ENCODE data around the gene NBPF1. TPM values are rescaled to one million over a fixed set of nuclear protein-coding genes. Genes with fewer than 3 reads are reported as not detected.
"Not testable (repeated sequence)": the region's sequence is repeated elsewhere in the genome, so short reads cannot be mapped to it uniquely, and the experiment has no call there.

Gene NBPF1
- total RNA-seq, 3 donors from 2014 or later: 80.2 to 169 (median 104) TPM

GRCh38 chr1:16646061-16646664 lies 32.8 kb upstream of the NBPF1 start:
- H3K4me3 ChIP-seq; H3K9me3 ChIP-seq; intact Hi-C loops (cut with DNase I, micrococcal nuclease); ATAC-seq; H3K36me3 ChIP-seq (ENCODE audit: low read depth): not testable (repeated sequence)
- DNase-seq: peak; percentile 21 to 59 (median 37)
- H3K4me1 ChIP-seq (ENCODE audit: low read depth): peaks cover 26% of the 10 kb centered on the region

- intact Hi-C loops (cut with DNase I, micrococcal nuclease); H3K4me3 ChIP-seq; H3K9me3 ChIP-seq; ATAC-seq; H3K36me3 ChIP-seq (ENCODE audit: low read depth): not testable (repeated sequence)
- peak; percentile 44 to 72 (median 69) for DNase-seq
- peaks cover 26% of the 10 kb centered on the region for H3K4me1 ChIP-seq (ENCODE audit: low read depth)
Observed at GRCh38 chr1:16645271-16646060, 32.1 kb upstream of the NBPF1 start.

- Histone ChIP-seq H3K4me3 (peak overlapping the region; percentile 80), H3K4me1 (ENCODE audit: low read depth) (peaks cover 26% of the 10 kb centered on the region)
- peak; percentile 87 for ATAC-seq
- peak; percentile 24 for TF ChIP-seq CTCF (IDR thresholded peaks at IDR 0.05)
- peak; percentile 97 to 100 (median 99) for DNase-seq
- intact Hi-C loops (cut with DNase I, micrococcal nuclease); H3K36me3 ChIP-seq (ENCODE audit: low read depth); H3K9me3 ChIP-seq: not testable (repeated sequence)
Observed at GRCh38 chr1:16644482-16645270, 31.3 kb upstream of the NBPF1 start.

- TF ChIP-seq CTCF (IDR thresholded peaks at IDR 0.05): no peak
- H3K9me3 ChIP-seq: no peaks in the 10 kb centered on the region
- DNase-seq: no peak
- ATAC-seq: peak; percentile 15
- H3K36me3 ChIP-seq (ENCODE audit: low read depth): no peaks in the 10 kb centered on the region
- H3K4me3 ChIP-seq: peak overlapping the region; percentile 80
- intact Hi-C loops (cut with DNase I, micrococcal nuclease): no loop called here
- H3K4me1 ChIP-seq (ENCODE audit: low read depth): peaks cover 26% of the 10 kb centered on the region
Observed at GRCh38 chr1:16644193-16644481, 30.8 kb upstream of the NBPF1 start.

- H3K9me3 ChIP-seq; H3K36me3 ChIP-seq (ENCODE audit: low read depth); intact Hi-C loops (cut with DNase I, micrococcal nuclease); ATAC-seq: not testable (repeated sequence)
- peaks cover 26% of the 10 kb centered on the region for H3K4me1 ChIP-seq (ENCODE audit: low read depth)
- peak; percentile 39 to 54 (median 52) for DNase-seq
- H3K4me3 ChIP-seq: peak overlapping the region; percentile 80
Observed at GRCh38 chr1:16643476-16644192, 30.3 kb upstream of the NBPF1 start.

GRCh38 chr1:16643001-16643411 lies 29.6 kb upstream of the NBPF1 start:
- intact Hi-C loops (cut with DNase I, micrococcal nuclease); ATAC-seq; H3K4me3 ChIP-seq; H3K36me3 ChIP-seq (ENCODE audit: low read depth); H3K9me3 ChIP-seq: not testable (repeated sequence)
- DNase-seq: peak; percentile 42 to 71 (median 69)
- H3K4me1 ChIP-seq (ENCODE audit: low read depth): peaks cover 26% of the 10 kb centered on the region

- peak; percentile 73 for ATAC-seq
- H3K4me3 ChIP-seq; H3K9me3 ChIP-seq; H3K36me3 ChIP-seq (ENCODE audit: low read depth); intact Hi-C loops (cut with DNase I, micrococcal nuclease): not testable (repeated sequence)
- peak; percentile 80 to 86 (median 83) for DNase-seq
- H3K4me1 ChIP-seq (ENCODE audit: low read depth): peaks cover 26% of the 10 kb centered on the region
Observed at GRCh38 chr1:16642025-16642966, 28.9 kb upstream of the NBPF1 start.

- ATAC-seq; H3K9me3 ChIP-seq; intact Hi-C loops (cut with DNase I, micrococcal nuclease); H3K36me3 ChIP-seq (ENCODE audit: low read depth); H3K4me3 ChIP-seq: not testable (repeated sequence)
- peak in 1 of 3 donors; percentile 2 for DNase-seq
- peaks cover 26% of the 10 kb centered on the region for H3K4me1 ChIP-seq (ENCODE audit: low read depth)
Observed at GRCh38 chr1:16641159-16641975, 28.0 kb upstream of the NBPF1 start.

- H3K4me3 ChIP-seq; intact Hi-C loops (cut with DNase I, micrococcal nuclease); ATAC-seq; H3K36me3 ChIP-seq (ENCODE audit: low read depth); H3K9me3 ChIP-seq: not testable (repeated sequence)
- DNase-seq: peak; percentile 2 to 51 (median 37)
- H3K4me1 ChIP-seq (ENCODE audit: low read depth): peaks cover 21% of the 10 kb centered on the region
Observed at GRCh38 chr1:16639091-16640031, 26.0 kb upstream of the NBPF1 start.
